C4-2B (cell line): Measurements from ENCODE around the gene RSRC2.
"Not testable (repeated sequence)": the region's sequence is repeated elsewhere in the genome, so short reads cannot be mapped to it uniquely, and the experiment has no call there.

Experiments used
- ZFX ChIP-seq: fragments of 450-650 bp; IDR thresholded peaks from 2 replicates; pipeline ENCODE4 v1.6.1; 2017
- TF ChIP-seq, protein P1 (sequence below): fragments of 450-650 bp; conservative IDR thresholded peaks from 2 replicates; pipeline ENCODE4 v1.5.1; 2017; ENCODE audit warnings: mild to moderate bottlenecking

DNA sequence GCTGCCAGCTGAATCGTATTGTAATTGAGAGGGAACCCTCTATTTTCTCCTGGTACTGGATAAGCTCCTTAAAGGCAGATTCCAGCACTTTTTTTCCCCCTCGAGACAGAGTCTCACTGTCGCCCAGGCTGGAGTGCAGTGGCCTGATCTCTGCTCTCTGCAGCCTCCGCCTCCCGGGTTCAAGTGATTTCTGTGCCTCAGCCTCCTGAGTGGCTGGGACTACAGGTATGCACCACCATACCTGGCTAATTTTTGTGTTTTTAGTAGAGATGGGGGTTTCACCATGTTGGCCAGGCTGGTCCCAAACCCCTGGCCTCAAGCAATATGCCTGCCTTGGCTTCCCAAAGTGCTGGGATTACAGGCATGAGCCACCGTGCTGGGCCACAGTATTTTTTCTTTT, 56.9 kb downstream of the RSRC2 start:
- TF ChIP-seq, protein P1, sequence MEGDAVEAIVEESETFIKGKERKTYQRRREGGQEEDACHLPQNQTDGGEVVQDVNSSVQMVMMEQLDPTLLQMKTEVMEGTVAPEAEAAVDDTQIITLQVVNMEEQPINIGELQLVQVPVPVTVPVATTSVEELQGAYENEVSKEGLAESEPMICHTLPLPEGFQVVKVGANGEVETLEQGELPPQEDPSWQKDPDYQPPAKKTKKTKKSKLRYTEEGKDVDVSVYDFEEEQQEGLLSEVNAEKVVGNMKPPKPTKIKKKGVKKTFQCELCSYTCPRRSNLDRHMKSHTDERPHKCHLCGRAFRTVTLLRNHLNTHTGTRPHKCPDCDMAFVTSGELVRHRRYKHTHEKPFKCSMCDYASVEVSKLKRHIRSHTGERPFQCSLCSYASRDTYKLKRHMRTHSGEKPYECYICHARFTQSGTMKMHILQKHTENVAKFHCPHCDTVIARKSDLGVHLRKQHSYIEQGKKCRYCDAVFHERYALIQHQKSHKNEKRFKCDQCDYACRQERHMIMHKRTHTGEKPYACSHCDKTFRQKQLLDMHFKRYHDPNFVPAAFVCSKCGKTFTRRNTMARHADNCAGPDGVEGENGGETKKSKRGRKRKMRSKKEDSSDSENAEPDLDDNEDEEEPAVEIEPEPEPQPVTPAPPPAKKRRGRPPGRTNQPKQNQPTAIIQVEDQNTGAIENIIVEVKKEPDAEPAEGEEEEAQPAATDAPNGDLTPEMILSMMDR = not testable (repeated sequence)
- not testable (repeated sequence) for TF ChIP-seq ZFX
